Activated CD4-positive, CD25-positive, alpha-beta regulatory T cell (primary cell): ENCODE data around the gene TTC17.

Experiments
- DNase-seq, 4 experiments: peaks; one replicate each; lab custom pipeline; 2025; lab: John Stamatoyannopoulos, UW

TTC17 gene

GRCh38 chr11:43542750-43543712 is 184.3 kb downstream of the TTC17 start:
- DNase-seq: no peak
